Loucy (cell line): ENCODE data around the gene POFUT1.

ENCODE experiments used
- CTCF ChIP-seq: fragments of 200-600 bp; sonication (generic); conservative IDR thresholded peaks from 2 replicates; pipeline ENCODE4 v1.5.1; 2014; ENCODE audit warnings: mild to moderate bottlenecking, antibody characterized with exemption, low read length
- EZH2phosphoT487 ChIP-seq: fragments of 200-600 bp; IDR thresholded peaks from 2 replicates; pipeline ENCODE4 v1.6.1; 2018; ENCODE audit warnings: antibody characterized with exemption, mild to moderate bottlenecking, moderate library complexity, borderline replicate concordance

- TF ChIP-seq CTCF (no peak), EZH2phosphoT487 (no peak)
Measured at GRCh38 chr20:32164984-32165735, 42.5 kb upstream of the POFUT1 start.
